Activated CD4-positive, alpha-beta T cell treated with anti-CD3 and anti-CD28 coated beads for 36 hours (primary cell): ENCODE results near the gene PLCB4. TPM values are rescaled to one million over a fixed set of nuclear protein-coding genes. Genes with fewer than 3 reads are reported as not detected.

ENCODE experiments used
- ATAC-seq: fragments of 200-7000 bp; cut with Tn5 transposase; one replicate; pipeline ENCODE4 v1.10.0; 2021; ENCODE audit warnings: mild to moderate bottlenecking, moderate library complexity
- CTCF ChIA-PET: fragments of 350-600 bp; sonication (Branson Sonifier 250); formaldehyde crosslinking; loops from one replicate; lab custom pipeline; 2021; ENCODE audit warnings: antibody characterized with exemption; lab: Charles Lee
- POLR2A ChIA-PET: fragments of 350-600 bp; sonication (Branson Sonifier 250); formaldehyde crosslinking; loops from one replicate; lab custom pipeline; 2021; ENCODE audit warnings: antibody characterized with exemption, inconsistent platforms; lab: Charles Lee
- DNase-seq: peaks from one replicate; pipeline ENCODE4 v3.0.0-alpha.2; 2020
- H3K27ac Mint-ChIP-seq: one replicate; pipeline ENCODE4 v1.8.0; 2021; ENCODE audit warnings: mixed read lengths
- H3K27me3 Mint-ChIP-seq: one replicate; pipeline ENCODE4 v1.8.0; 2021; ENCODE audit warnings: mixed read lengths
- H3K36me3 Mint-ChIP-seq: one replicate; pipeline ENCODE4 v1.8.0; 2021; ENCODE audit warnings: low read depth, mixed read lengths
- H3K4me1 Mint-ChIP-seq: one replicate; pipeline ENCODE4 v1.8.0; 2021; ENCODE audit warnings: mixed read lengths
- H3K4me3 Mint-ChIP-seq: one replicate; pipeline ENCODE4 v1.8.0; 2021; ENCODE audit warnings: mild to moderate bottlenecking, moderate library complexity, mixed read lengths
- H3K9me3 Mint-ChIP-seq: one replicate; pipeline ENCODE4 v1.8.0; 2021; ENCODE audit warnings: low read depth, mixed read lengths
- intact Hi-C, 2 experiments: fragments of 100-400 bp; cut with DNase I in 1 of 2; cut with micrococcal nuclease in 1 of 2; formaldehyde crosslinking; loops; one replicate each; pipeline versions ENCODE4 v1.14.2 to v1.15.1; 2022 to 2024; cut with DNase I, micrococcal nuclease
- total RNA-seq, 2 experiments: library from RNA; stranded (reverse); gene quantifications; one replicate each; pipeline ENCODE4 v1.2.3, GENCODE V29; 2021

PLCB4 gene
- total RNA-seq, 2 experiments from 2014 or later = 0.02 TPM; not detected in 1

- Mint-ChIP-seq H3K36me3 (no peaks in the 10 kb centered on the region), H3K9me3 (no peaks in the 10 kb centered on the region), H3K27ac (no peak overlapping the region), H3K4me1 (no peaks in the 10 kb centered on the region), H3K27me3 (no peaks in the 10 kb centered on the region), H3K4me3 (no peak overlapping the region)
- ATAC-seq (no peak), DNase-seq (no peak)
- intact Hi-C loops = no loop called here
- POLR2A ChIA-PET = no interaction called here
- CTCF ChIA-PET = no interaction called here
Observed at GRCh38 chr20:9236458-9236857, 167.6 kb downstream of the PLCB4 start.

- CTCF ChIA-PET = no interaction called here
Observed at GRCh38 chr20:9241232-9241692, 172.4 kb downstream of the PLCB4 start.

GRCh38 chr20:9241721-9242427 is 173.0 kb downstream of the PLCB4 start:
- ChIA-PET CTCF (interaction anchor here (0.5 to 1.4 kb wide), 2 partner anchors 11 to 102 kb away, joined by 3 read pairs; no protein-coding TSS in a partner anchor), POLR2A (no interaction called here)
- Mint-ChIP-seq H3K9me3 (no peaks in the 10 kb centered on the region), H3K4me1 (no peaks in the 10 kb centered on the region), H3K27ac (no peak overlapping the region), H3K4me3 (no peak overlapping the region), H3K36me3 (no peaks in the 10 kb centered on the region), H3K27me3 (no peaks in the 10 kb centered on the region)
- no peak for DNase-seq
- intact Hi-C loops = no loop called here
- ATAC-seq = no peak

More at GRCh38 chr20:9241232-9241692, 172.4 kb downstream of the PLCB4 start:
- Mint-ChIP-seq H3K4me1 (no peaks in the 10 kb centered on the region), H3K4me3 (no peak overlapping the region), H3K27ac (no peak overlapping the region), H3K9me3 (no peaks in the 10 kb centered on the region), H3K27me3 (no peaks in the 10 kb centered on the region), H3K36me3 (no peaks in the 10 kb centered on the region)
- intact Hi-C loops = no loop called here
- no peak for DNase-seq
- no peak for ATAC-seq
- POLR2A ChIA-PET = no interaction called here

- Mint-ChIP-seq H3K4me1 (no peaks in the 10 kb centered on the region), H3K27ac (no peak overlapping the region), H3K36me3 (no peaks in the 10 kb centered on the region), H3K4me3 (no peak overlapping the region), H3K9me3 (no peaks in the 10 kb centered on the region), H3K27me3 (no peaks in the 10 kb centered on the region)
- ChIA-PET CTCF (no interaction called here), POLR2A (no interaction called here)
- no peak for ATAC-seq
- intact Hi-C loops = no loop called here
- DNase-seq = no peak
Observed at GRCh38 chr20:9243986-9244385, 175.1 kb downstream of the PLCB4 start.

GRCh38 chr20:9244811-9245210 is 175.9 kb downstream of the PLCB4 start:
- intact Hi-C loops = no loop called here
- DNase-seq (no peak), ATAC-seq (no peak)
- H3K36me3 Mint-ChIP-seq = no peaks in the 10 kb centered on the region
- no peaks in the 10 kb centered on the region for H3K4me1 Mint-ChIP-seq
- no peak overlapping the region for H3K4me3 Mint-ChIP-seq
- ChIA-PET POLR2A (no interaction called here), CTCF (no interaction called here)
- no peak overlapping the region for H3K27ac Mint-ChIP-seq
- H3K9me3 Mint-ChIP-seq = no peaks in the 10 kb centered on the region
- H3K27me3 Mint-ChIP-seq = no peaks in the 10 kb centered on the region

- DNase-seq = no peak
Observed at GRCh38 chr20:9246731-9247130, 177.8 kb downstream of the PLCB4 start.

GRCh38 chr20:9250511-9250910 is 181.6 kb downstream of the PLCB4 start:
- no peak for DNase-seq
- ChIA-PET CTCF (no interaction called here), POLR2A (no interaction called here)

More at GRCh38 chr20:9246731-9247130, 177.8 kb downstream of the PLCB4 start:
- no peaks in the 10 kb centered on the region for H3K27me3 Mint-ChIP-seq
- ATAC-seq = no peak
- no peaks in the 10 kb centered on the region for H3K4me1 Mint-ChIP-seq
- ChIA-PET POLR2A (no interaction called here), CTCF (interaction anchor here (0.8 kb wide), 1 partner anchor 297 kb away, joined by 4 read pairs; no protein-coding TSS in a partner anchor)
- no peak overlapping the region for H3K4me3 Mint-ChIP-seq
- no peaks in the 10 kb centered on the region for H3K9me3 Mint-ChIP-seq
- H3K27ac Mint-ChIP-seq = no peak overlapping the region
- intact Hi-C loops = no loop called here
- no peaks in the 10 kb centered on the region for H3K36me3 Mint-ChIP-seq

GRCh38 chr20:9253006-9253539 is 184.2 kb downstream of the PLCB4 start:
- no peaks in the 10 kb centered on the region for H3K36me3 Mint-ChIP-seq
- DNase-seq = no peak

More at GRCh38 chr20:9250511-9250910, 181.6 kb downstream of the PLCB4 start:
- no peak for ATAC-seq
- intact Hi-C loops = no loop called here
- no peaks in the 10 kb centered on the region for H3K36me3 Mint-ChIP-seq
- H3K9me3 Mint-ChIP-seq = no peaks in the 10 kb centered on the region
- no peak overlapping the region for H3K27ac Mint-ChIP-seq
- no peaks in the 10 kb centered on the region for H3K27me3 Mint-ChIP-seq
- no peaks in the 10 kb centered on the region for H3K4me1 Mint-ChIP-seq
- H3K4me3 Mint-ChIP-seq = no peak overlapping the region

GRCh38 chr20:9255171-9255570 is 186.3 kb downstream of the PLCB4 start:
- Mint-ChIP-seq H3K36me3 (no peaks in the 10 kb centered on the region), H3K9me3 (no peaks in the 10 kb centered on the region), H3K4me1 (no peaks in the 10 kb centered on the region), H3K27ac (no peak overlapping the region), H3K27me3 (no peaks in the 10 kb centered on the region), H3K4me3 (no peak overlapping the region)
- intact Hi-C loops = no loop called here
- ChIA-PET CTCF (no interaction called here), POLR2A (no interaction called here)
- ATAC-seq = no peak
- no peak for DNase-seq

More at GRCh38 chr20:9253006-9253539, 184.2 kb downstream of the PLCB4 start:
- H3K4me1 Mint-ChIP-seq = no peaks in the 10 kb centered on the region
- no peak overlapping the region for H3K4me3 Mint-ChIP-seq
- no peak overlapping the region for H3K27ac Mint-ChIP-seq
- no peaks in the 10 kb centered on the region for H3K9me3 Mint-ChIP-seq
- POLR2A ChIA-PET = no interaction called here
- no peak for ATAC-seq
- no peaks in the 10 kb centered on the region for H3K27me3 Mint-ChIP-seq
- intact Hi-C loops = no loop called here
- CTCF ChIA-PET = interaction anchor here (1.2 kb wide), 1 partner anchor 10 kb away, joined by 3 read pairs; no protein-coding TSS in a partner anchor

GRCh38 chr20:9256393-9256792 is 187.5 kb downstream of the PLCB4 start:
- ATAC-seq = no peak
- H3K4me1 Mint-ChIP-seq = no peaks in the 10 kb centered on the region

GRCh38 chr20:9258901-9259300 is 190.0 kb downstream of the PLCB4 start:
- DNase-seq (no peak), ATAC-seq (no peak)
- Mint-ChIP-seq H3K36me3 (no peaks in the 10 kb centered on the region), H3K27me3 (peaks cover 2% of the 10 kb centered on the region), H3K4me1 (no peaks in the 10 kb centered on the region), H3K27ac (no peak overlapping the region), H3K9me3 (no peaks in the 10 kb centered on the region), H3K4me3 (no peak overlapping the region)
- CTCF ChIA-PET = no interaction called here
- POLR2A ChIA-PET = no interaction called here
- intact Hi-C loops = no loop called here

More at GRCh38 chr20:9256393-9256792, 187.5 kb downstream of the PLCB4 start:
- H3K36me3 Mint-ChIP-seq = no peaks in the 10 kb centered on the region
- no peaks in the 10 kb centered on the region for H3K27me3 Mint-ChIP-seq
- intact Hi-C loops = no loop called here
- no peak for DNase-seq
- no peak overlapping the region for H3K27ac Mint-ChIP-seq
- ChIA-PET CTCF (no interaction called here), POLR2A (no interaction called here)
- no peaks in the 10 kb centered on the region for H3K9me3 Mint-ChIP-seq
- H3K4me3 Mint-ChIP-seq = no peak overlapping the region

- H3K9me3 Mint-ChIP-seq = no peaks in the 10 kb centered on the region
- ChIA-PET POLR2A (no interaction called here), CTCF (no interaction called here)
- H3K36me3 Mint-ChIP-seq = no peaks in the 10 kb centered on the region
- no peak for DNase-seq
- no peak overlapping the region for H3K27ac Mint-ChIP-seq
- intact Hi-C loops = no loop called here
- H3K4me1 Mint-ChIP-seq = no peaks in the 10 kb centered on the region
- peaks cover 2% of the 10 kb centered on the region for H3K27me3 Mint-ChIP-seq
- no peak for ATAC-seq
- no peak overlapping the region for H3K4me3 Mint-ChIP-seq
Observed at GRCh38 chr20:9260027-9260426, 191.1 kb downstream of the PLCB4 start.
